ENCODE data around the gene TMEM186. TPM values are rescaled to one million over a fixed set of nuclear protein-coding genes. Genes with fewer than 3 reads are reported as not detected.

TMEM186 gene
- total and polyA plus RNA-seq, 12 donors, result 7.9 to 15.4 (median 11.9) TPM

DNA sequence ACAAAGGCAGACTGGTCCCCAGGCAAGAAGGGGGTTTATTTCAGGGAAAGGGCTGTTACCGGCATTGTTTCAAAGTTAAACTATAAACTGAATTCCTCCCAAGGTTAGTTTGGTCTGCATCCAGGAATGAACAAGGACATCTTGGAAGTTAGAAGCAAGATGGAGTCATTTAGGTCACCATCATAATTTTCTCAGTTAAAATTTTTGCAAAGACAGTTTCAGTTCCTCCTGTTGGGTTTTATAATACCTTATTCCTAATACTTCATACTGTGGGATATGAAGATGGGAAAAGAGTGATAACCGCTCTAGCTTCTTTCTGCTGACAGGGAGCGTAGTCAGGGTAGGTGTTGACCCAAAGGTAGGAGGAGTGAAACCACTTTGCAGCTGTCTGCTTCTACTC lies 25.0 kb upstream of the TMEM186 start:
- TF ChIP-seq, protein P1, sequence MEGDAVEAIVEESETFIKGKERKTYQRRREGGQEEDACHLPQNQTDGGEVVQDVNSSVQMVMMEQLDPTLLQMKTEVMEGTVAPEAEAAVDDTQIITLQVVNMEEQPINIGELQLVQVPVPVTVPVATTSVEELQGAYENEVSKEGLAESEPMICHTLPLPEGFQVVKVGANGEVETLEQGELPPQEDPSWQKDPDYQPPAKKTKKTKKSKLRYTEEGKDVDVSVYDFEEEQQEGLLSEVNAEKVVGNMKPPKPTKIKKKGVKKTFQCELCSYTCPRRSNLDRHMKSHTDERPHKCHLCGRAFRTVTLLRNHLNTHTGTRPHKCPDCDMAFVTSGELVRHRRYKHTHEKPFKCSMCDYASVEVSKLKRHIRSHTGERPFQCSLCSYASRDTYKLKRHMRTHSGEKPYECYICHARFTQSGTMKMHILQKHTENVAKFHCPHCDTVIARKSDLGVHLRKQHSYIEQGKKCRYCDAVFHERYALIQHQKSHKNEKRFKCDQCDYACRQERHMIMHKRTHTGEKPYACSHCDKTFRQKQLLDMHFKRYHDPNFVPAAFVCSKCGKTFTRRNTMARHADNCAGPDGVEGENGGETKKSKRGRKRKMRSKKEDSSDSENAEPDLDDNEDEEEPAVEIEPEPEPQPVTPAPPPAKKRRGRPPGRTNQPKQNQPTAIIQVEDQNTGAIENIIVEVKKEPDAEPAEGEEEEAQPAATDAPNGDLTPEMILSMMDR (IDR thresholded peaks at IDR 0.05), result no peak
- no peak for TF ChIP-seq POLR2A (IDR thresholded peaks at IDR 0.05)
- intact Hi-C loops (cut with DNase I), result loop anchor here in 1 of 2 donors (5.0 kb wide), 1 partner anchor 55 kb away; no protein-coding TSS in a partner anchor
- Histone ChIP-seq H3K27ac (no peak overlapping the region), H3K27me3 (no peaks in the 10 kb centered on the region), H3K4me3 (no peak overlapping the region), H3K9me3 (replicated peaks in 1 of 3) (no peaks in the 10 kb centered on the region), H3K36me3 (replicated peaks in 1 of 2) (no peaks in the 10 kb centered on the region), H3K4me1 (replicated peaks in 1 of 2) (peaks cover 0 to 3% of the 10 kb centered on the region in 2 donors)
- no peak for DNase-seq
- WGBS, 4 donors, result 68 to 90% (median 80%) methylated on average over 3 of the region's 3 CpGs

DNA sequence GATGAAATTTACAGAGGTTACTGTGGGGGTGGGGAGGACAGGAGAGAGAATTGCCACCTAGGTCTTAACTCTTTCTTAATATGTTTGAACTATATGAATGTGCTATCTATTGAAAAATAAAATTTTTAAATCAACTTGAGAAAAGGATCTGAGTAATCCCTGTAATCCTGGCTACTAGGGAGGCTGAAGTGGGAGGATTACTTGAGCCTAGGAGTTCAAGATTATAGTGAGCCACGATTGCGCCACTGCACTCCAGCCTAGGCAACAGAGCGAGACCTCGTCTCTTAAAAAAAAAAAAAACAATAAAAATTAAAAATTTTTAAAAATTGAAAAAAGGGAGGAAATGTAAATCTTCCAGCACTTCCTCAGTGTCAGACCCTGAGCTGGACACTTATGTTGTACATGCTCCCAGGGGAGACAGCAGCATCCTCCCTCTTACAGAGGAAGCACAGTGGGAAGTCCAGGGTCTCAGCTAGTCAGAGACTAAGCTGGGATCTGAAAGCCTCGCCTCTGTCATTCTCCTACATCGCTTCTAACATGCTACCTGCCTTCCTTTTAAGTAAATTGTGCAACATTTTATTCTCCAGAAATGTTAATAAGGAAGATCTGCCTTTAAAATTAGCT lies 22.1 kb upstream of the TMEM186 start:
- peaks cover 0 to 16% of the 10 kb centered on the region in 2 donors for H3K36me3 ChIP-seq (replicated peaks in 1 of 2)
- 72 to 77% (median 75%) methylated on average over 6 of the region's 6 CpGs for WGBS, 4 donors
- no peaks in the 10 kb centered on the region for H3K27me3 ChIP-seq

DNA sequence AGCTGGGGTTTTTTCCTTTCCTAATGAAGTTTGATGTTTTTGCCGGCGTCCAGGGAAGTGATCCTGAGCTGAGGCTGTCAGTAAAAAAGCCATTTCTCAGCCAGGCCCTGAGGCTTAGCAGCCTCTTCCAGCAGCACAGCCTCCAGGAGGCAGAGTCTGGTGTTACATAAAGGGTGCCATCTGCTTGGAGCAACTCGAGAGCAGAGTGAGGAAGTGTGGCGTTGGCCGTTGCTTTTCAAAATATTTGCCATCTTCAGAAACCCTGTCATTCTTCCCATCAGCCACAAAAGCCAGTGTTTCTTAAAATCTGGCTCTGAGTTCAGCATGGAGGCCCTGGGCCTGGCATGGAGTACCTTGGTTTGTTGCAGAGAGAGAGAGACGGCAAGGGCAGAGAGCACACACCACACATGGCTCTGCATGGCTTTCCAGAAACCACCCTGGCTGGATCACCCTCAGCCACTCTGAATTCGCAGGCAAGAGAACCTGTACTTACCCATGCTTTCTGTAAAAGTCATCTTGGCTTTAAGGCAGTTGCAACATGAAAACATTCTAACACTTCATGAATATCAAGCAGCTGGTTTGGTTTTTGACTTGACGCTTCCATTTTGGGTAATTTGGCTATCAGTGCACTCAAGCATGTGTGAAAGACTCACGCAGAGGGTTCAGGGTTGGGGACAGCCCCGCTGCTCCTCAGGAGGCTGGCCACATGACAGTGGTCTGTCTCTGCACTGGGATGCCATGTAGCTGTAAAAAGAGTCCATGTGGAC lies 21.2 kb upstream of the TMEM186 start:
- Histone ChIP-seq H3K36me3 (replicated peaks in 1 of 2) (peaks cover 0 to 24% of the 10 kb centered on the region in 2 donors), H3K4me1 (replicated peaks in 1 of 2) (peaks cover 0 to 3% of the 10 kb centered on the region in 2 donors), H3K27ac (no peak overlapping the region), H3K4me3 (no peak overlapping the region), H3K9me3 (replicated peaks in 1 of 3) (no peaks in the 10 kb centered on the region), H3K27me3 (no peaks in the 10 kb centered on the region)
- WGBS, 4 donors, result 82 to 89% (median 86%) methylated on average over 10 of the region's 10 CpGs
- intact Hi-C loops (cut with DNase I), result no loop called here
- no peak for DNase-seq
- TF ChIP-seq, protein P1 (IDR thresholded peaks at IDR 0.05), result no peak
- TF ChIP-seq POLR2A (IDR thresholded peaks at IDR 0.05), result no peak

More for the DNA sequence above, 22.1 kb upstream of the TMEM186 start:
- Histone ChIP-seq H3K9me3 (replicated peaks in 1 of 3) (no peaks in the 10 kb centered on the region), H3K4me3 (no peak overlapping the region), H3K27ac (peak overlapping the region in 1 of 5 donors; percentile 25), H3K4me1 (replicated peaks in 1 of 2) (peaks cover 0 to 3% of the 10 kb centered on the region in 2 donors)
- no peak for DNase-seq
- TF ChIP-seq POLR2A (IDR thresholded peaks at IDR 0.05), result no peak
- TF ChIP-seq, protein P1 (IDR thresholded peaks at IDR 0.05), result no peak
- intact Hi-C loops (cut with DNase I), result loop anchor here in 1 of 2 donors (5.0 kb wide), 1 partner anchor 58 kb away; no protein-coding TSS in a partner anchor

DNA sequence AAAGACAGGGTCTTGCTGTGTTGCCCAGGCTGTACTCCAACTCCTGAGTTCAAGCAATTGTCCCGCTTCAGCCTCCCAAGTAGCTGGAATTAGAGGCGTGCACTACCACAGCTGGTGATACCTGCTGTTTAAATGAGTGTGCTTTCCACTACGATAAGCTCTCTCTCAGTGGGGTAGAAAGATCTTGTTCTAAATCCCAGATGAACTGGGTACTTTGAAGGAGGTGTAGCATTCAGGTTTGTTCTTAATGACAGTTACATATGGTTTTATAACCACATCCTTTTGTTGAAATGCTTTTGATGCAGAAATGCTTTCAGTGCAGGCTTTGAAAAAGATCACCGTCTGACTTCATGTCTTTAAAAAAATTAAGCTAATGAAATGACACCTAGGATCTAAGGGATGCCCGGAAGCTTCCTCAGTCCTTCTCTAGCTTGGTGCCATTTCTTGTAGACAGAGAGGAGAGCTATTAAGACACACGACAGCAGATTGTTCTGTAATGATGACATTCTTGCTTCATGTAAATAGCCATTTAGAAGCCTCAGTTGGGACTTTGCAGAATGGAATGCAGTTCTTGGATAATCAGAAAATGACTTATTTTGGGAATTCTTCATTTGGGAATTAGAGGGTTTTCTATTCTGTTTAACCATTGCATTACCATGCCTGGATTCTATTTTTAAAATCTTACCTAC lies 19.7 kb upstream of the TMEM186 start:
- Histone ChIP-seq H3K4me1 (replicated peaks in 1 of 2) (peaks cover 0 to 3% of the 10 kb centered on the region in 2 donors), H3K27ac (no peak overlapping the region), H3K9me3 (replicated peaks in 1 of 3) (no peaks in the 10 kb centered on the region), H3K27me3 (no peaks in the 10 kb centered on the region), H3K36me3 (replicated peaks in 1 of 2) (peaks cover 0 to 40% of the 10 kb centered on the region in 2 donors), H3K4me3 (no peak overlapping the region)
- WGBS, 4 donors, result 79 to 88% (median 82%) methylated on average over 6 of the region's 6 CpGs
- no peak for DNase-seq
- no peak for TF ChIP-seq POLR2A (IDR thresholded peaks at IDR 0.05)
- TF ChIP-seq, protein P1 (IDR thresholded peaks at IDR 0.05), result no peak
- intact Hi-C loops (cut with DNase I), result no loop called here

All from adrenal gland (tissue), 12 donors.